WTC11 (cell line): Measurements from ENCODE around the gene HTR3B.

Source experiments
- CTCF ChIP-seq: fragments of 200-600 bp; IDR thresholded peaks from 2 replicates; pipeline ENCODE4 v1.8.0; 2022; ENCODE audit warnings: antibody characterized with exemption
- MAX ChIP-seq: sonication (generic); formaldehyde crosslinking; IDR thresholded peaks from 2 replicates; pipeline ENCODE4 v1.8.0; 2022; ENCODE audit warnings: mild to moderate bottlenecking, missing genetic modification reagents
- NFYB ChIP-seq: sonication (generic); formaldehyde crosslinking; conservative IDR thresholded peaks from 2 replicates; pipeline ENCODE4 v1.8.0; 2022; ENCODE audit warnings: low read depth, missing genetic modification reagents

- TF ChIP-seq MAX (CRISPR knock-in tag) (no peak), NFYB (CRISPR knock-in tag) (no peak), CTCF (no peak)
These were observed 10.1 kb upstream of the HTR3B start for GRCh38 chr11:113894421-113894996.
